ENCODE data around the gene TMEM89.

The TMEM89 gene

GRCh38 chr3:48593337-48593736 lies 28.2 kb downstream of the TMEM89 start:
- Histone ChIP-seq H3K4me3 (ENCODE audit: insufficient read depth, low read length, poor library complexity, severe bottlenecking) (no peak overlapping the region), H3K27ac (ENCODE audit: low read depth, low read length) (no peak overlapping the region), H3F3A (ENCODE audit: insufficient read depth) (no peaks in the 10 kb centered on the region), H2AFZ (ENCODE audit: low read depth, low read length, severe bottlenecking) (no peak overlapping the region), H3K27me3 (ENCODE audit: low read length) (no peaks in the 10 kb centered on the region), H3K79me2 (ENCODE audit: insufficient read depth, low read length) (no peaks in the 10 kb centered on the region), H4K20me1 (ENCODE audit: low read depth, low read length) (no peaks in the 10 kb centered on the region), H3K9me2 (replicated peaks; ENCODE audit: insufficient read depth, low read length) (no peaks in the 10 kb centered on the region), H3K9me3 (ENCODE audit: insufficient read depth, low read length) (no peaks in the 10 kb centered on the region), H3K9ac (ENCODE audit: low read length) (no peak overlapping the region), H3K36me3 (ENCODE audit: low read length) (no peaks in the 10 kb centered on the region), H3K4me2 (ENCODE audit: low read depth, low read length, poor library complexity, severe bottlenecking) (no peak overlapping the region)
- TF ChIP-seq EZH2phosphoT487 (conservative IDR thresholded peaks at IDR 0.05; ENCODE audit: low read length): no peak
- TF ChIP-seq, protein P1, sequence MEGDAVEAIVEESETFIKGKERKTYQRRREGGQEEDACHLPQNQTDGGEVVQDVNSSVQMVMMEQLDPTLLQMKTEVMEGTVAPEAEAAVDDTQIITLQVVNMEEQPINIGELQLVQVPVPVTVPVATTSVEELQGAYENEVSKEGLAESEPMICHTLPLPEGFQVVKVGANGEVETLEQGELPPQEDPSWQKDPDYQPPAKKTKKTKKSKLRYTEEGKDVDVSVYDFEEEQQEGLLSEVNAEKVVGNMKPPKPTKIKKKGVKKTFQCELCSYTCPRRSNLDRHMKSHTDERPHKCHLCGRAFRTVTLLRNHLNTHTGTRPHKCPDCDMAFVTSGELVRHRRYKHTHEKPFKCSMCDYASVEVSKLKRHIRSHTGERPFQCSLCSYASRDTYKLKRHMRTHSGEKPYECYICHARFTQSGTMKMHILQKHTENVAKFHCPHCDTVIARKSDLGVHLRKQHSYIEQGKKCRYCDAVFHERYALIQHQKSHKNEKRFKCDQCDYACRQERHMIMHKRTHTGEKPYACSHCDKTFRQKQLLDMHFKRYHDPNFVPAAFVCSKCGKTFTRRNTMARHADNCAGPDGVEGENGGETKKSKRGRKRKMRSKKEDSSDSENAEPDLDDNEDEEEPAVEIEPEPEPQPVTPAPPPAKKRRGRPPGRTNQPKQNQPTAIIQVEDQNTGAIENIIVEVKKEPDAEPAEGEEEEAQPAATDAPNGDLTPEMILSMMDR (IDR thresholded peaks at IDR 0.05; ENCODE audit: insufficient read depth, low read length, poor library complexity, severe bottlenecking): no peak

DNA sequence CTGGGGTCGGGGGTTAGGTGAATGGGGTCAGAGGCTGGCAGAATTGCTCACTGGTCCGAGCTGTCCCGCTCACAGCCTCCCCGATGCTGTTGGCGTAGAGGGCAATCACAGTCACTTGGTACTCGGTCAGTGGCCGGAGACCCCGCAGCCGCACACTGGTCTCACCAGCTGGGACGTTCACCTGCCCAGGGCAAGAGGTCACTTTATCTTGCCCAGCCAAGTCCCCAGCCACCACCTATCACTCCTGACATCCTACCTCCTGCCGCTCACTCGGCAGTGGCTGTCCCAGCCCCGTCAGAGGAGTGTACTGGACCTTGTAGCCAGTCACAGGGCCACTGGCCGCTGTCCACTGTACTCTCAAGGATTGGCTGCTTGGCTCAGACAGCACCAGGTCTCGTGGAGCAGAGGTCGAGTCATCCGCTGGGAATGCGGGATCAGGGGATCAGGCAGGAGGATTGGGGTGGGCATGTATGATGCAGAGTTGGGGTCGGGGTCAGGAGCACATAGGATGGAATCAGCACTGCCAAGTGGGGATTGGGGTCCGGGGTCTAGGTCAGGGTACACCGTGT lies 29.0 kb downstream of the TMEM89 start:
- no peaks in the 10 kb centered on the region for H3K36me3 ChIP-seq (ENCODE audit: low read length)
- TF ChIP-seq, protein P1 (IDR thresholded peaks at IDR 0.05; ENCODE audit: insufficient read depth, low read length, poor library complexity, severe bottlenecking): no peak
- TF ChIP-seq EZH2phosphoT487 (conservative IDR thresholded peaks at IDR 0.05; ENCODE audit: low read length): no peak
- no peaks in the 10 kb centered on the region for H3F3A ChIP-seq (ENCODE audit: insufficient read depth)
- no peak overlapping the region for H3K4me3 ChIP-seq (ENCODE audit: insufficient read depth, low read length, poor library complexity, severe bottlenecking)
- no peak overlapping the region for H2AFZ ChIP-seq (ENCODE audit: low read depth, low read length, severe bottlenecking)
- no peaks in the 10 kb centered on the region for H3K27me3 ChIP-seq (ENCODE audit: low read length)
- H3K9me3 ChIP-seq (ENCODE audit: insufficient read depth, low read length): no peaks in the 10 kb centered on the region
- no peaks in the 10 kb centered on the region for H3K9me2 ChIP-seq (replicated peaks; ENCODE audit: insufficient read depth, low read length)
- H3K79me2 ChIP-seq (ENCODE audit: insufficient read depth, low read length): no peaks in the 10 kb centered on the region
- no peaks in the 10 kb centered on the region for H4K20me1 ChIP-seq (ENCODE audit: low read depth, low read length)
- no peak overlapping the region for H3K27ac ChIP-seq (ENCODE audit: low read depth, low read length)
- no peak overlapping the region for H3K9ac ChIP-seq (ENCODE audit: low read length)
- H3K4me2 ChIP-seq (ENCODE audit: low read depth, low read length, poor library complexity, severe bottlenecking): no peak overlapping the region

DNA sequence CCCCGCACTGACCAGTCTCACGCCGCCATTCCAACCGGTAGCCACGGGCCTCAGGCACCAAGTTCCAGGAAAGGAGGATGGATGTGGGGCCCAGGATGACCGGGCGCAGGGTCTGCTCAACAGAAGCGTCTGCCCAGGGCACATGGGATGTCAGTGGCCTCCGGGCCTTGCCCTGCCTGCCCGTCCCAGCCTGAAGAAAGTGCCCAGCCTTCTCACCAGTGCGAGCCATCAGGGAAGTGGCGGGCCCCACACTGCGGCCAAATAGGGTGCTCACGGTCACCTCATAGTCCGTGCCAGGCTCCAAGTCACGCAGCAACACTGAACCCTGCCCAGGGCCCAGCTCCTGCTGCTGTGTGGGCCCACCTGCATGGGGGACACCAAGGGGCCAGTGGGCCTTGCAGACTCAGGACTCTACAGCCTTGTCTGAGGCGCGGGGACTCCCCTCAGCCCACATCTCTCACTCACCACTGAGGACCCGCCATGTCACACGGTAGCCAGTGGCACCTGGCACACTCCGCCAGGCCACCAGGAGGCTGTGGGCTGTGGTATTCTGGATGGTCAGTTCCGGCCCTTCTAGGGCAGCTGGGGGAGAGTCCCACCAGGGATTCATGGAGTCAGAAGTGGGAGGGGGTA lies 29.6 kb downstream of the TMEM89 start:
- no peak overlapping the region for H3K27ac ChIP-seq (ENCODE audit: low read depth, low read length)
- H3K9me3 ChIP-seq (ENCODE audit: insufficient read depth, low read length): no peaks in the 10 kb centered on the region
- no peaks in the 10 kb centered on the region for H3K36me3 ChIP-seq (ENCODE audit: low read length)
- TF ChIP-seq, protein P1 (IDR thresholded peaks at IDR 0.05; ENCODE audit: insufficient read depth, low read length, poor library complexity, severe bottlenecking): no peak
- no peak for TF ChIP-seq EZH2phosphoT487 (conservative IDR thresholded peaks at IDR 0.05; ENCODE audit: low read length)
- H3K9ac ChIP-seq (ENCODE audit: low read length): no peak overlapping the region
- H3K4me2 ChIP-seq (ENCODE audit: low read depth, low read length, poor library complexity, severe bottlenecking): no peak overlapping the region
- H4K20me1 ChIP-seq (ENCODE audit: low read depth, low read length): no peaks in the 10 kb centered on the region
- no peak overlapping the region for H3K4me3 ChIP-seq (ENCODE audit: insufficient read depth, low read length, poor library complexity, severe bottlenecking)
- H2AFZ ChIP-seq (ENCODE audit: low read depth, low read length, severe bottlenecking): no peak overlapping the region
- no peaks in the 10 kb centered on the region for H3K27me3 ChIP-seq (ENCODE audit: low read length)
- no peaks in the 10 kb centered on the region for H3K9me2 ChIP-seq (replicated peaks; ENCODE audit: insufficient read depth, low read length)
- H3K79me2 ChIP-seq (ENCODE audit: insufficient read depth, low read length): no peaks in the 10 kb centered on the region
- no peaks in the 10 kb centered on the region for H3F3A ChIP-seq (ENCODE audit: insufficient read depth)
